ENCODE measurements around the gene TAF1L.
A peak's percentile ranks its signal among the peaks of the same experiment; 100 is the strongest.

Gene TAF1L

GRCh38 chr9:32587901-32588300 is 47.6 kb downstream of the TAF1L start:
- no peak for DNase-seq

DNA sequence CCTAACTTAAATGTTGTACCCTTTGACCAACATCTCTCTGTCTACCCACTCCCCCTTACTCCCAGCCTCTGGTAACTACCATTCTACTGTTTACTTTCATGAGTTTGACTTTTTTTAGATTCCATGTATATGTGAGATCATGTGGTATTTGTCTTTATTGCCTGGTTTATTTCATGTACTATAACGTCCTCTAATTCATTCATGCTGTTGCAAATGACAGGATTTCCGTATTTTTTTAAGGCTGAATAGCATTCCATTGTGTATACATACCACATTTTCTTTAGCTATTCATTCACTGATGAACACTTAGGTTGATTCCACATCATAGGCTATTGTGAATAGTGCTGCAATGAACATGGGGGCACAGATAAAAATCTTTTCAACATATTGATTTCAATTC is 50.7 kb downstream of the TAF1L start:
- no peak for DNase-seq

DNA sequence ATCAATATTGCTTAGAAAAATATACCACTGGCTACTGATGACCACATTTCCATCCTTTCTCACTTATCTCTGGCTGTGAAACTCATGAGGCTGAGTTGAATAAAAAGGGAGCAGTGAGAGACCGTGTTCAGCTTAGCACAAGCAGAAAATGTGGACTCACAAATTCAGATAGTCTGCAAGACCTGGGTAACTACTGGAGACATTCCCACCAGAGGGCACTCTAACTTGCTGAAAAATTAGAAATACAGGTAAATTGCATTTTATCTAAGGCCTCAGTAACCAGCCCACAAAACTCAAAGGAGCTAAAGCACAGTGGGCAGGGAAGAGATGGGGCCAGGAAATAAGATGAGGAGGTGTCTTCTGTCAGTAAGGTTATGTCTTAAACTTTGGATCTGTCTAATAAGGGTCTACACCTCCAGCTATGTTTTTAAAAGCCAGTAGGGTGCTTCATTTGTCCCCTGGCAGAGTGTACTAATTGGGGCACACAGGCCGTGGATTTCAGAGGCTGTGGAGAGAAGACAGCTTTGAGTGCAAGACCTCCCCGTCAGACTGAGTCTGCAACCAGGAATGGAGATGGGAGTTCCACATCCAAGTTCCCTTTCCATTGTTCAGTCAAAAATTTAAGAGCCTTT is 53.8 kb downstream of the TAF1L start:
- DNase-seq: no peak

- no peak for DNase-seq
Observed at GRCh38 chr9:32580631-32581300, 54.7 kb downstream of the TAF1L start.

GRCh38 chr9:32579706-32580331 is 55.6 kb downstream of the TAF1L start:
- peak; percentile 73 for DNase-seq

Measured in effector CD8-positive, alpha-beta T cell (primary cell).